ENCODE results near the gene RNH1.

The RNH1 gene

GRCh38 chr11:536841-537621, 30.0 kb upstream of the RNH1 start, which contains the start of gene LRRC56:
LRRC56 (plus strand) TSS chr11:537527; CDS start chr11:540685, 3,158 bp downstream.
- DNase-seq = peak; percentile 79

DNA sequence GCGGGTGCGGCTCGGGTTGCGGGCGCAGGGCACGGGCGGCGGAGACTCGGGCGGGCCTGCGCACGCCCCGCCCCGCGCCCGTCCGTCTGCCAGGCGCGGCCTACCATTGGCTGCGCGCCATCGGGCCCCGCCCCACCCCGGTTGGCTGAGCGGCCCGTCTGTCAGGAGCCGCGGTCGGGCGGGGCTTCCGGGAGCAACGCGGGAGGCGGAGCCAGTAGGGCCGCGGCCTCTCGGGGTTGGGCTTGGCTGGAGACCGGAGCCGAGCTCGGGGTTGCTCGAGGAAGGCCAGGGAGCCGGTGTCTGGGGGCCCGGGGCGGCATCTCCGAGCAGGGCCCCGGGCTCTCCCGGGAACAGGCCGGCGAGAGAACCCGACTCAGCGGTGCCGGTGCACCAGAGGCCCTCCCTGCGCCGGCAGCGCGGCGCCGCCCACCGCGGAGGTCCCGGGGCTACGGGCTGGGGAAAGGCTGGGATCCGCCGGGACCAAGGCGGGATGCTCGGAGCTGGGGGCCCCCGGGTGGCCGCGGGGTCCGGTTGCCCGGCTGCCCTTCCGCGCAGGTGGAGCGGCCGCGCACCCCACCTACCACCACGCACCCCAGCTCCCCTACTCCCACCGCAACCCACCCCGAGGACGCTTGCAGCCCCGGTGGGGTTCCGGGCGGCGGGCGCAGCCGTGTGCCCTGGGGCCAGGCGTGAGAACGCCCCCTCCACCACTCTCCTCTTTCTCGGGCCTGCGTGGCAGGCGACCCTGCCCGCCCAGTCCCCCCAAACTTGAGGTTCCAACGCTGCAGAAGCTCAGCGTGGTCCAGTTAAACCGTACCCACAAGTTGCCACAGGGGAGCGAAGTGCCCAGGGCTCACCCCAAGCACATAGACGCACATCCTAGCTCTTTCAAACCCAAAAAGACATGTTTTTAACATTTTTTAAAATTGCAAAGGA, 28.7 kb upstream of the RNH1 start, which contains the start of gene HRAS:
Gene HRAS, minus strand, starts transcription at position 58 of the 936 bp plus-strand sequence.
- DNase-seq = peak; percentile 94

DNA sequence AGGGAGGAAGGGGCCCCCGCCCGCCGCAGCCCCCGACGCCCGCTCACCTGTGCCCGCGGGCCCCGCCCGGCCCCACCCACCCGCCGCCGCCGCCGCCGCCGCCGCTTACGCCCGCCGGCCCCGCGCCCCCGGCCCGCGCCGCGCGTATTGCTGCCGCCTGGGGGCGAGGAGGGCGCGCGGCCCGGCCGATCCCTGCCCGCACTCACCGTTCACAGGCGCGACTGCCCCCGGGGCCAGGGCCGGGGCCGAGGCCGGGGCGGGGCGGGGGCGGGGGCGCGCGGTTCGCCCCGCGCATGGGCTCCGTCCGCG, 28.1 kb upstream of the RNH1 start:
- no peak for DNase-seq

- no peak for DNase-seq
These were observed 27.6 kb upstream of the RNH1 start for GRCh38 chr11:534396-535209.

DNA sequence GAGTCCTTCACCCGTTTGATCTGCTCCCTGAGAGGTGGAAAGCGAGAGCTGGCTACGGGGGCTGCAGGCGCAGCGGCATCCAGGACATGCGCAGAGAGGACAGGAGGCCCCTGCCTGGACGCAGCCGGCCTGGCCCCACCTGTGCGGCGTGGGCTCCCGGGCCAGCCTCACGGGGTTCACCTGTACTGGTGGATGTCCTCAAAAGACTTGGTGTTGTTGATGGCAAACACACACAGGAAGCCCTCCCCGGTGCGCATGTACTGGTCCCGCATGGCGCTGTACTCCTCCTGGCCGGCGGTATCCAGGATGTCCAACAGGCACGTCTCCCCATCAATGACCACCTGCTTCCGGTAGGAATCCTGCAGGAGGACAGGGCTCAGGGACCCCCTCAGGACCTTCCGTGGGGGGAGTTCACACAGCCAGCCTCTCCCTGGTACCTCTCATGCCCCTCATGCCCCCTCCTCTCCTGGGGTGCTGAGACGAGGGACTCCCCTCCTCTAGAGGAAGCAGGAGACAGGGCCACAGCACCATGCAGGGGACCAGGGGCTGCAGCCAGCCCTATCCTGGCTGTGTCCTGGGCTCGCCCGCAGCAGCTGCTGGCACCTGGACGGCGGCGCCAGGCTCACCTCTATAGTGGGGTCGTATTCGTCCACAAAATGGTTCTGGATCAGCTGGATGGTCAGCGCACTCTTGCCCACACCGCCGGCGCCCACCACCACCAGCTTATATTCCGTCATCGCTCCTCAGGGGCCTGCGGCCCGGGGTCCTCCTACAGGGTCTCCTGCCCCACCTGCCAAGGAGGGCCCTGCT, 26.7 kb upstream of the RNH1 start:
- no peak for DNase-seq

- DNase-seq = no peak
These were observed 26.0 kb upstream of the RNH1 start for GRCh38 chr11:532986-533585.

DNA sequence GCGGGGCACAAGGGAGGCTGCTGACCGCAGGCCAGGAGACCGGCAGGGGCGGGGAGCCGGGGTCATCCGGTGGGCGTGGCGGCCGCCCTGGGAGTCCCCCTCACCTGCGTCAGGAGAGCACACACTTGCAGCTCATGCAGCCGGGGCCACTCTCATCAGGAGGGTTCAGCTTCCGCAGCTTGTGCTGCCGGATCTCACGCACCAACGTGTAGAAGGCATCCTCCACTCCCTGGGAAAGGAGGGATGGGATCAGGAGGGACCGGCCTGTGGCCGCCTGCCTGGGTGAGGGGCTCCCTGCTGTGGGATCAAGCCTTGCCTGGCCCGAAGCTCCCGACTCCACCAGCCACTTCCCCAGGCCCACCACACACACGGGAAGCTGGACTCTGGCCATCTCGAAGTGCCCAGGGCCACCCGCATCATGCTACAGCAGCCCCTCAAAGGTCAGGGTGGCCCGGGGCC, 25.5 kb upstream of the RNH1 start:
- DNase-seq = no peak

GRCh38 chr11:531919-532526, 25.0 kb upstream of the RNH1 start:
- DNase-seq = no peak

GRCh38 chr11:530960-531831, 24.2 kb upstream of the RNH1 start:
- DNase-seq = no peak

DNA sequence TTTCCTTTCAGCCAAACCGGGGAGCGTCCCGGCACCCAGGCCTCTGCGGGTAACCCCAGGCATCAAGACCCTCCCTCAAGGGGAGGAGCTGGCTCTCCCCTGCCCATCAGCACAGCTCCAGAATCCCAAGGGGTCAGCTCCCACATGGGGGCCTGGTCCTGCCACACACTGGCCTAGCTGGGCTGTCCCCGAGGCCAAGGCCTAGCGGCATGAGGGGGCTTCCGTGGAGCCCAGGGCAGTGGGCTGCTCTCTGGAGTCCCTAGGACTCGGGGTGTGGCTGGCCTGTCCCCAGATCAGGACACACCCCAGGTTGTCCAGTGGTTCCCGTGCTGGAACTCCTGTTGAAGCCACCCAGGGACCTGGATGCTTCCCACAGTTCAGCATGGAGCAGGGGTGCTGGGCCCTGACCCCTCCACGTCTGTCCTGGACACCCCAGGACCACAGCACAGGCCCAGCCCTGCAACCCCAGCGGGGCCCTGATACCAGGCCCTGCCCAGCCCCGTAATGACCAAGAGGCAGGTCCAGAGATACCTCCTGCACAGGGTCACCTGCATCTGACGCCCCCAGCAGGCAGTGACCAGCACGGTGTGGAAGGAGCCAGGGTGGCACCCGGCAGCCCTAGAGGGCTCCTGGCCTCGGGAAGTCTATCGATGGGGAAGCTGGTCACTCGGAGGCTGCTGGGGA, 22.8 kb upstream of the RNH1 start:
- DNase-seq = no peak

GRCh38 chr11:528815-529727, 22.0 kb upstream of the RNH1 start:
- DNase-seq = no peak

DNA sequence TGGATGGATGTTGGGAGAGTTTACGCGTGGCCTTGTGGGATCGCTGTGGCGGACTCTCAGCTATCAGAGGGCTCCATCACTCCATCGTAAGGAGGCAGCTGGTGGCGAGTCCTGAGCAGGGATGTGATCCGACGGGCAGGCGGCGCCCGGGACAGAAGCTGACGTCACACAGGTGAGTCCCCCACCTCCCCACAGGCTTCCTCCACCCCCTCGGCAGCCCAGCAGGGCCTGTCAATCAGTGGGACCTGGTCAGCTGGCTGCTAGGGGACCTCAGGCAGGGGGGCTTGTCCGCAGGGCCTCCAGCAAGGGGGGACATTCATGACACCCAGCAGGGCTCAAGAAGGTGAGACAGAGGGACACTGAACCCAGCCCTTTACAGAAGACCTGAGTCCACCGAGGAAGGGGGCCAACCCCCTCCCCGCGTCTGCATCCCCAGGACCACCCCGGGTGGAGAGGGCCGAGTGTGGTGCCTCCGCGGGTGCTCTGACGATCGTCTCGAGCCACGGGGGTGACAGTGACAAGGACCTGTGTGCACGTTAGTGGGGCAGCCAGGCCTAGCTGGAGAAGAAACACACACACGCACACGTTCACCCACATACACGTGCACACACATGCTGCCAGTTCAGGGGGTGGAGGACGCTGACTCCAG, 21.2 kb upstream of the RNH1 start:
- DNase-seq = no peak

GRCh38 chr11:526192-526591, 19.1 kb upstream of the RNH1 start:
- no peak for DNase-seq

GRCh38 chr11:521177-521688, 14.2 kb upstream of the RNH1 start:
- DNase-seq = no peak

DNA sequence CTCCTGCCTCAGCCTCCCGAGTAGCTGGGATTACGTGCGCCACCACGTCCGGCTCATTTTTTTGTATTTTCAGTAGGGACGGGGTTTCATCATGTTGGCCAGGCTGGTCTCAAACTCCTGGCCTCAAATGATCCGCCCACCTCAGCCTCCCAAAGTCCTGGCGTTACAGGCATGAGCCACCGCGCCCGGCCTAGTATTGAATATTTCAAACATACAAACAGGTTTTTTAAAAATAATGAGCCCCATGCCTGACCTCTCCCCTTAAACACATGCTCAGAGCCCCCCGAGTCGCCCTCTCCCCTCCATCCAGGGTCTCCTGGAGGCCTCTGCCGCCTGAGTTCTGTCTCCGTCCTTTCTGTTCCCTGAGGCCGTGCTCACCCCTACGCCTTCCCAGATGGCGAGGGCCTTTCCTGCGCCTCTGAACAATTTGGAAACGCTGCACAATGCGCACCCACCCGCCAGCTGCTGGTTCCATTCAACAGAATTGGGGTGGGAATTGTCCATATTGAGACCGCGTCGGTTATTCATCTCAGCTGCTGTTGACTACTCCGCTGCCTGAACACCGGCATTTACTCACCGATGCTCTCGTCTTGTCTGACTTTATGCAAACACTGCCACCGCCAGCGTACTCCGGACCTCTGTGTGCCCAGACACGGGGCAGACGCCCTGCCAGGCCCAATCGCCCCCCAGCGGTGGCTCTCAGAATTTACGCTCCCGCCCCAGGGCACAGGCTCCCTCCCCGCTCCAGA, 13.6 kb upstream of the RNH1 start:
- no peak for DNase-seq

GRCh38 chr11:518463-519202, 11.6 kb upstream of the RNH1 start:
- peak; percentile 93 for DNase-seq

Measured in fibroblast of skin of right quadriceps (primary cell).